GM13976 (cell line): ENCODE measurements around the gene ARRDC4.

Experiments
- DNase-seq: peaks from one replicate; pipeline ENCODE4 v3.0.0; 2012; ENCODE audit warnings: low spot score
- CTCF ChIP-seq: IDR thresholded peaks from 2 replicates; pipeline ENCODE4 v1.5.1; 2012; ENCODE audit warnings: borderline replicate concordance, mild to moderate bottlenecking; ENCODE audit not compliant: insufficient read depth; ENCODE audit errors: extremely low read depth, missing control alignments, control extremely low read depth
- in situ Hi-C: fragments of 300-500 bp; cut with MboI; formaldehyde crosslinking; loops from one replicate; pipeline ENCODE4 v1.12.0; 2022; ENCODE audit warnings: low sequenced_read_pairs, mixed read lengths, inconsistent platforms; ENCODE audit not compliant: unreplicated experiment

ARRDC4 gene

GRCh38 chr15:98002419-98002818, 41.9 kb downstream of the ARRDC4 start:
- TF ChIP-seq CTCF, result no peak
- no peak for DNase-seq
- in situ Hi-C loops, result no loop called here

- no peak for DNase-seq
- in situ Hi-C loops, result no loop called here
- no peak for TF ChIP-seq CTCF
These were observed 42.4 kb downstream of the ARRDC4 start for GRCh38 chr15:98002866-98003265.

- in situ Hi-C loops, result no loop called here
- DNase-seq, result no peak
- no peak for TF ChIP-seq CTCF
These were observed 43.0 kb downstream of the ARRDC4 start for GRCh38 chr15:98003518-98003917.

- TF ChIP-seq CTCF, result no peak
- DNase-seq, result no peak
- in situ Hi-C loops, result no loop called here
These were observed 43.5 kb downstream of the ARRDC4 start for GRCh38 chr15:98003996-98004395.

GRCh38 chr15:98005659-98006058, 45.2 kb downstream of the ARRDC4 start:
- no peak for DNase-seq
- in situ Hi-C loops, result no loop called here
- TF ChIP-seq CTCF, result no peak

GRCh38 chr15:98009169-98009568, 48.7 kb downstream of the ARRDC4 start:
- in situ Hi-C loops, result no loop called here
- TF ChIP-seq CTCF, result no peak
- DNase-seq, result no peak

- in situ Hi-C loops, result no loop called here
- no peak for TF ChIP-seq CTCF
These were observed 49.5 kb downstream of the ARRDC4 start for GRCh38 chr15:98009971-98010370.

More at GRCh38 chr15:98009971-98010370, 49.5 kb downstream of the ARRDC4 start:
- DNase-seq, result no peak
